GM18505 (cell line): Measurements from ENCODE around the gene SH3RF3.

Source experiments
- ATAC-seq: cut with Tn5 transposase; IDR thresholded peaks from one replicate; pipeline ENCODE4 v1.9.1; 2021; ENCODE audit not compliant: unreplicated experiment
- POLR2A ChIP-seq: IDR thresholded peaks from 4 replicates; pipeline ENCODE4 v1.6.1; 2011; ENCODE audit warnings: borderline replicate concordance; ENCODE audit not compliant: insufficient read depth, insufficient read length; ENCODE audit errors: extremely low read depth

Gene SH3RF3

GRCh38 chr2:109523121-109523520, 394.1 kb downstream of the SH3RF3 start:
- no peak for ATAC-seq
- TF ChIP-seq POLR2A: no peak

- TF ChIP-seq POLR2A: no peak
- ATAC-seq: no peak
These were observed 394.7 kb downstream of the SH3RF3 start for GRCh38 chr2:109523536-109524361.

- ATAC-seq: no peak
- no peak for TF ChIP-seq POLR2A
These were observed 396.8 kb downstream of the SH3RF3 start for GRCh38 chr2:109525836-109526235.

- no peak for TF ChIP-seq POLR2A
- no peak for ATAC-seq
These were observed 397.5 kb downstream of the SH3RF3 start for GRCh38 chr2:109526442-109526970.

GRCh38 chr2:109527079-109527478, 398.1 kb downstream of the SH3RF3 start:
- no peak for TF ChIP-seq POLR2A
- no peak for ATAC-seq

GRCh38 chr2:109527846-109528705, 399.1 kb downstream of the SH3RF3 start:
- no peak for TF ChIP-seq POLR2A

GRCh38 chr2:109528811-109529501, 400.0 kb downstream of the SH3RF3 start:
- no peak for TF ChIP-seq POLR2A
- ATAC-seq: no peak

More at GRCh38 chr2:109527846-109528705, 399.1 kb downstream of the SH3RF3 start:
- ATAC-seq: no peak

- ATAC-seq: no peak
These were observed 400.8 kb downstream of the SH3RF3 start for GRCh38 chr2:109529532-109530449.

GRCh38 chr2:109530712-109531111, 401.7 kb downstream of the SH3RF3 start:
- TF ChIP-seq POLR2A: no peak

More at GRCh38 chr2:109529532-109530449, 400.8 kb downstream of the SH3RF3 start:
- no peak for TF ChIP-seq POLR2A

GRCh38 chr2:109531221-109531620, 402.2 kb downstream of the SH3RF3 start:
- no peak for ATAC-seq
- no peak for TF ChIP-seq POLR2A

More at GRCh38 chr2:109530712-109531111, 401.7 kb downstream of the SH3RF3 start:
- no peak for ATAC-seq

GRCh38 chr2:109531896-109532727, 403.1 kb downstream of the SH3RF3 start:
- TF ChIP-seq POLR2A: no peak

More at GRCh38 chr2:109531896-109532727, 403.1 kb downstream of the SH3RF3 start:
- ATAC-seq: no peak
